RKO (cell line): Measurements from ENCODE around the gene SLC9A9.
A peak's percentile ranks its signal among the peaks of the same experiment; 100 is the strongest.

Experiments used
- DNase-seq: peaks from one replicate; pipeline ENCODE4 v3.0.0-alpha.2; 2016; ENCODE audit warnings: low spot score

Gene SLC9A9

GRCh38 chr3:143693506-143693905 lies 154.8 kb downstream of the SLC9A9 start:
- no peak for DNase-seq

- no peak for DNase-seq
These were observed 161.6 kb downstream of the SLC9A9 start for GRCh38 chr3:143686638-143687197.

- DNase-seq: no peak
These were observed 162.8 kb downstream of the SLC9A9 start for GRCh38 chr3:143685491-143685890.

GRCh38 chr3:143677430-143677829 lies 170.8 kb downstream of the SLC9A9 start:
- no peak for DNase-seq

GRCh38 chr3:143676747-143677146 lies 171.5 kb downstream of the SLC9A9 start:
- no peak for DNase-seq

GRCh38 chr3:143676021-143676420 lies 172.2 kb downstream of the SLC9A9 start:
- DNase-seq: no peak

GRCh38 chr3:143674100-143674968 lies 173.9 kb downstream of the SLC9A9 start:
- peak; percentile 66 for DNase-seq

GRCh38 chr3:143672396-143673165 lies 175.7 kb downstream of the SLC9A9 start:
- no peak for DNase-seq

GRCh38 chr3:143671626-143672025 lies 176.6 kb downstream of the SLC9A9 start:
- no peak for DNase-seq

GRCh38 chr3:143668924-143669790 lies 179.1 kb downstream of the SLC9A9 start:
- no peak for DNase-seq

- no peak for DNase-seq
These were observed 179.9 kb downstream of the SLC9A9 start for GRCh38 chr3:143668385-143668784.

GRCh38 chr3:143661677-143662076 lies 186.6 kb downstream of the SLC9A9 start:
- DNase-seq: no peak

GRCh38 chr3:143658861-143659260 lies 189.4 kb downstream of the SLC9A9 start:
- no peak for DNase-seq

GRCh38 chr3:143658116-143658515 lies 190.2 kb downstream of the SLC9A9 start:
- DNase-seq: no peak

GRCh38 chr3:143657391-143657790 lies 190.9 kb downstream of the SLC9A9 start:
- no peak for DNase-seq

- DNase-seq: peak; percentile 16
These were observed 193.4 kb downstream of the SLC9A9 start for GRCh38 chr3:143654906-143655305.

GRCh38 chr3:143653935-143654334 lies 194.3 kb downstream of the SLC9A9 start:
- no peak for DNase-seq

GRCh38 chr3:143653493-143653892 lies 194.8 kb downstream of the SLC9A9 start:
- no peak for DNase-seq

- no peak for DNase-seq
These were observed 196.2 kb downstream of the SLC9A9 start for GRCh38 chr3:143652118-143652517.

GRCh38 chr3:143650827-143651226 lies 197.4 kb downstream of the SLC9A9 start:
- no peak for DNase-seq

GRCh38 chr3:143650120-143650519 lies 198.1 kb downstream of the SLC9A9 start:
- no peak for DNase-seq

- DNase-seq: peak; percentile 7
These were observed 199.6 kb downstream of the SLC9A9 start for GRCh38 chr3:143648708-143649107.
